Vagina (tissue), 2 donors: ENCODE results near the gene ACADSB.

Source experiments
- CTCF ChIP-seq, 3 experiments: fragments of 450-650 bp in 2 of 3; fragments of 200-600 bp in 1 of 3; sonication (generic) in 1 of 3; IDR thresholded peaks; one replicate each; pipeline ENCODE4 v1.5.1; 2017 to 2019; ENCODE audit warnings: antibody characterized with exemption in 3 of 3, mild to moderate bottlenecking in 2 of 3, moderate library complexity in 2 of 3
- POLR2AphosphoS5 ChIP-seq, 2 donors: sonication (generic); formaldehyde crosslinking; IDR thresholded peaks; one replicate each; pipeline ENCODE4 v1.9.0; 2017; ENCODE audit warnings: antibody characterized with exemption in 2 of 2, mild to moderate bottlenecking in 2 of 2, low read depth in 1 of 2; ENCODE audit not compliant: insufficient read depth in 1 of 2

GRCh38 chr10:123013456-123014419, 4.9 kb downstream of the ACADSB start:
- TF ChIP-seq CTCF (IDR thresholded peaks at IDR 0.05) (no peak), POLR2AphosphoS5 (IDR thresholded peaks at IDR 0.05; ENCODE audit: insufficient read depth in 1 of 2, low read depth in 1 of 2) (no peak)
